ENCODE measurements around the gene CEP85L.

Gene CEP85L

DNA sequence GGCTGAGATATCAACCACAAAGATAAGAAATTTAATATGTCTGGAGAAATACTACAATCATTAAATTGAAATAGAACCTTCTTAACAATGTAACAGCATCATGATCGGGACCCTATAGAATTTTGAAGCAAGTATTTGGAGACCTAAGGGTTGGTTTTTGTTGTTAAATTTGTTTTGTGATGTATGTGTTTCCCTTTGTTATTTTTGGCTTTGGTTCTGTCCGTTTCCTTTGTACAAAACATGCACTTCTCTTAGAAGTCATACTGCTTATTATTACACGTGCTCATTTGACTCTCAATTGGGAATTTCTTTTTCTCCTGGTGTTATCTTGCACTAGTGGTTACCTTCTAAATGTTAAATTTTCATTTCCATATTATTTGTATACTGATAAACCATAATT is 107.3 kb downstream of the CEP85L start:
- Mint-ChIP-seq H3K27me3 (ENCODE audit: low read depth, poor library complexity) (no peaks in the 10 kb centered on the region), H3K9me3 (no peaks in the 10 kb centered on the region), H3K36me3 (ENCODE audit: low read depth) (no peaks in the 10 kb centered on the region), H3K4me3 (no peak overlapping the region), H3K4me1 (no peaks in the 10 kb centered on the region), H3K27ac (no peak overlapping the region)
- DNase-seq = no peak
- TF ChIP-seq, protein P1, sequence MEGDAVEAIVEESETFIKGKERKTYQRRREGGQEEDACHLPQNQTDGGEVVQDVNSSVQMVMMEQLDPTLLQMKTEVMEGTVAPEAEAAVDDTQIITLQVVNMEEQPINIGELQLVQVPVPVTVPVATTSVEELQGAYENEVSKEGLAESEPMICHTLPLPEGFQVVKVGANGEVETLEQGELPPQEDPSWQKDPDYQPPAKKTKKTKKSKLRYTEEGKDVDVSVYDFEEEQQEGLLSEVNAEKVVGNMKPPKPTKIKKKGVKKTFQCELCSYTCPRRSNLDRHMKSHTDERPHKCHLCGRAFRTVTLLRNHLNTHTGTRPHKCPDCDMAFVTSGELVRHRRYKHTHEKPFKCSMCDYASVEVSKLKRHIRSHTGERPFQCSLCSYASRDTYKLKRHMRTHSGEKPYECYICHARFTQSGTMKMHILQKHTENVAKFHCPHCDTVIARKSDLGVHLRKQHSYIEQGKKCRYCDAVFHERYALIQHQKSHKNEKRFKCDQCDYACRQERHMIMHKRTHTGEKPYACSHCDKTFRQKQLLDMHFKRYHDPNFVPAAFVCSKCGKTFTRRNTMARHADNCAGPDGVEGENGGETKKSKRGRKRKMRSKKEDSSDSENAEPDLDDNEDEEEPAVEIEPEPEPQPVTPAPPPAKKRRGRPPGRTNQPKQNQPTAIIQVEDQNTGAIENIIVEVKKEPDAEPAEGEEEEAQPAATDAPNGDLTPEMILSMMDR (IDR thresholded peaks at IDR 0.05) = no peak

DNA sequence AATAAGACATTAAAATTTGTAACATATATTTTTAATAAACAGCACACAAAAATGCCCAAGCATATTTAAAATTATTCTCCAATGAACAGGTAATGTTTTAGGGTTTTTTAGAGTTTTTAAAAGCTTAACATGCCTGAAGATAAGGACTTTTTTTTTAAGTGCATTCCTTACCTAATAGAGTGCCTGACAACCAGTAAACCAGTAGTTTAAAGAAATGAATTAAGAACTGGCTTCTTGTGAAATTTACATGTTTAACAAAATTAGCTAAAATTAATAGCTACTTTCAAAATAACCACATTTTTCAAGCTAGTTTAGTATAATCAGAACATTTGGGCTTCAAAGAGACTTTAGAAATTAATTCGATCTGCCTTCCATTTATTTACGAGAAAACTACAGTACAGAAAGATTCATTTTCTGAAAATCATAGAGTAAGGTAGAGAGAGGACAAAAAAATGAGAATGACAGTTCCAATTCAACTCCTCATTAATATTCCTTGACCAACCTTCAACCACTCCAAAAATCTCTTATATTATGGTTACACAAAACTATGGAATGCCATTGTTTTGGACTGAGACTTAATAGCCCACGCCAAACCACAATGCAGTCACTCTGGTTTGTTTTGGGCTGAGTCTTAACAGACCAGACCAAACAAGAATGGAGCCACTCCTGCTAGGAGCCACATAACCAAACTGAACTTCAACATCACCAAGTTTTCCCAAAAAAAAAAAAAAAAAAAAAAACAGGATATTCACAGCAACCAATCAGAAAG is 109.0 kb downstream of the CEP85L start:
- Mint-ChIP-seq H3K9me3 (no peaks in the 10 kb centered on the region), H3K4me1 (peaks cover 6% of the 10 kb centered on the region), H3K36me3 (ENCODE audit: low read depth) (no peaks in the 10 kb centered on the region), H3K27ac (no peak overlapping the region), H3K27me3 (ENCODE audit: low read depth, poor library complexity) (no peaks in the 10 kb centered on the region), H3K4me3 (no peak overlapping the region)
- no peak for DNase-seq
- TF ChIP-seq, protein P1 (IDR thresholded peaks at IDR 0.05) = no peak

DNA sequence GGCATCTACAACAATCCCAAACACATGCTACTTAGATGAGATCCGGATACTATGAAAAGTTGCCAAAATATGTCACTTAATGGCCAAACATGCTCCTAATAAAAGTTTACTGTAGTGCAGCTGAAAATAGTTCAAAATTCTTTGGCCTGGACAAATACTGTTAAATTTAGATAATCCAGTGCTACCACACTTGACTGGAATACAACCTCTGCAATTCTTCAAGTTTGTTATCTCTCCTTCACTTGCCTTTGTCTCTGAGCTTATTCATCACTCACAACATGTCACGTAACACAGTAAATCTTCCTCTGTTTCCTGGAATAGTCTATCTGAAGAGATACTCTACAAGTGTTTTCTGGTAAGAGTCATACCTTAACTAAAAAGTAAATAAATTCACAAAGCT is 113.8 kb downstream of the CEP85L start:
- TF ChIP-seq, protein P1 (IDR thresholded peaks at IDR 0.05) = no peak
- no peaks in the 10 kb centered on the region for H3K27me3 Mint-ChIP-seq (ENCODE audit: low read depth, poor library complexity)
- no peaks in the 10 kb centered on the region for H3K9me3 Mint-ChIP-seq
- peaks cover 8% of the 10 kb centered on the region for H3K4me1 Mint-ChIP-seq
- peak overlapping the region; percentile 15 for H3K27ac Mint-ChIP-seq
- no peak overlapping the region for H3K4me3 Mint-ChIP-seq
- DNase-seq = no peak
- H3K36me3 Mint-ChIP-seq (ENCODE audit: low read depth) = no peaks in the 10 kb centered on the region

DNA sequence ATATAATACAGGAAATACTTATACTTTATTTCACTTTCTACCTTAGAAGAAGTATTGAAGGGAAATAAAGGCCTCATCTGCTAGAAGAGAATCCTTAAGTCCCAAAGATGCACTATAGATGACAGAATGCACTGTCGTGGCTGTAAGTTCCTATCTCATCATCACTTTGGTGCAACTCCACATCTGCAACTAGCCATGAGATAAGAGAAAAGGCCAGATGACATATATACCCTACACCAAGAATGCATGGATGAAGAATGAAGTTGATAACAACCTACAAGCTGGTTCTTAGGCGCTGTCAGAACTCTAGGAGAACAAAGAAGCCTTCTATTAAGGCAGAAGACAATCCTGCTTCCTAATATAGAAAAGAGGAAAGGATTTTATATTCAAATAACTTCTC is 114.9 kb downstream of the CEP85L start:
- TF ChIP-seq, protein P1 (IDR thresholded peaks at IDR 0.05) = no peak
- Mint-ChIP-seq H3K4me3 (no peak overlapping the region), H3K27ac (no peak overlapping the region), H3K36me3 (ENCODE audit: low read depth) (peaks cover 7% of the 10 kb centered on the region), H3K27me3 (ENCODE audit: low read depth, poor library complexity) (no peaks in the 10 kb centered on the region), H3K9me3 (peaks cover 7% of the 10 kb centered on the region), H3K4me1 (peaks cover 8% of the 10 kb centered on the region)
- no peak for DNase-seq

DNA sequence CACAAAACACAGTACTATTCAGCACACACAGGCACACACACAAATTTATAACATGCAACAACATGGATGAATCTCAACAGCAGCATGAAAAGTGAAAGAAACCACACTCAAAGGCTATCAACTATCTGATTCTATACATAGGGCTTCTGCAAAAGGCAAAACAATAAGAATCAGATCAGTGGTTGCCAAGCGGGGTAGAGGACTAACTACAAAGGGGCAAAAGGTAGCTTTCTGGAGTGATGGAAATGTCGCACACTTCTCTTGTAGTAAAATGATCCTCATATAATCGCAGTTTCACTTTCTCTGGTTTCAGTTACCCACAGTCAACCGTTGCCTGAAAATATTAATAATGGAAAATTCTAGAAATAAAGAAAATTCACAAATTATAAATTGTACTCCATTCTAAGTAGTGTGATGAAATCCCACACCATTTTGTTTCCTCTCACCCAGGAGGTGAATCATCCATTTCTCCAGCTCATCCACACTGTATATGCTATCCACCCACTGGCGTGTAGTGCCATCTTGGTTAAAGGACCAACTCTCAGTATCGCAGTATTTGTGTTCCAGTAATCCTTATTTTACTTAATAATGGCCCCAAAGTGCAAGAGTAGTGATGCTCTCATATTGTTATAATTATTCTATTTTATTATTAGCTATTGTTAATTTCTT is 116.1 kb downstream of the CEP85L start:
- DNase-seq = no peak
- peaks cover 8% of the 10 kb centered on the region for H3K4me1 Mint-ChIP-seq
- no peaks in the 10 kb centered on the region for H3K27me3 Mint-ChIP-seq (ENCODE audit: low read depth, poor library complexity)
- TF ChIP-seq, protein P1 (IDR thresholded peaks at IDR 0.05) = no peak
- peaks cover 19% of the 10 kb centered on the region for H3K9me3 Mint-ChIP-seq
- H3K4me3 Mint-ChIP-seq = no peak overlapping the region
- H3K27ac Mint-ChIP-seq = no peak overlapping the region
- H3K36me3 Mint-ChIP-seq (ENCODE audit: low read depth) = peaks cover 17% of the 10 kb centered on the region

Data from nephron progenitor cell (in vitro differentiated cells).